Measurements from ENCODE around the gene ADAMTS17. TPM values are rescaled to one million over a fixed set of nuclear protein-coding genes. Genes with fewer than 3 reads are reported as not detected.
"Not testable (repeated sequence)": the region's sequence is repeated elsewhere in the genome, so short reads cannot be mapped to it uniquely, and the experiment has no call there.

ADAMTS17 gene
- total and polyA plus RNA-seq, 3 donors from 2014 or later, result 6.8 to 17.8 (median 12.4) TPM

DNA sequence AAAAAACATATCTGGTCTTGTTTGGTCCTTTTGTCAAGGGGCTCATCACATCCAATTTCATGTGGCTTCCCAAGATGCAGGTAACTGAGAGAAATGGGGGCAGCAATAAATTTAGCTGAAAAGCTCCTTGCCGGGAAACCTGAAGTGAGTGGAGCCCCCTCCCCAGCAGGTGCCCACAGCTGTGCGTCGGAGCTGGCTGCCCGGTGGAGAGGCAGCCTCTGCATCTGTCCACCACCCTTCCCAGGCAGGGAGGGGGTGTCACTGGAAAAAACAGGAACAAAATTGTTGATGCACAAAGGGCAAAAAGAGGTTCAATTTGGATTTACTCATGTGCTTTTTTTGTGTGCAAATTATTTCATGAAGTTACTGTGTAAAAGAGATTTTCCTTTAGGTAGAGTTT, 359.1 kb downstream of the ADAMTS17 start:
- TF ChIP-seq, protein P1, sequence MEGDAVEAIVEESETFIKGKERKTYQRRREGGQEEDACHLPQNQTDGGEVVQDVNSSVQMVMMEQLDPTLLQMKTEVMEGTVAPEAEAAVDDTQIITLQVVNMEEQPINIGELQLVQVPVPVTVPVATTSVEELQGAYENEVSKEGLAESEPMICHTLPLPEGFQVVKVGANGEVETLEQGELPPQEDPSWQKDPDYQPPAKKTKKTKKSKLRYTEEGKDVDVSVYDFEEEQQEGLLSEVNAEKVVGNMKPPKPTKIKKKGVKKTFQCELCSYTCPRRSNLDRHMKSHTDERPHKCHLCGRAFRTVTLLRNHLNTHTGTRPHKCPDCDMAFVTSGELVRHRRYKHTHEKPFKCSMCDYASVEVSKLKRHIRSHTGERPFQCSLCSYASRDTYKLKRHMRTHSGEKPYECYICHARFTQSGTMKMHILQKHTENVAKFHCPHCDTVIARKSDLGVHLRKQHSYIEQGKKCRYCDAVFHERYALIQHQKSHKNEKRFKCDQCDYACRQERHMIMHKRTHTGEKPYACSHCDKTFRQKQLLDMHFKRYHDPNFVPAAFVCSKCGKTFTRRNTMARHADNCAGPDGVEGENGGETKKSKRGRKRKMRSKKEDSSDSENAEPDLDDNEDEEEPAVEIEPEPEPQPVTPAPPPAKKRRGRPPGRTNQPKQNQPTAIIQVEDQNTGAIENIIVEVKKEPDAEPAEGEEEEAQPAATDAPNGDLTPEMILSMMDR (IDR thresholded peaks at IDR 0.05), result no peak
- Histone ChIP-seq H3K36me3 (ENCODE audit: low read depth, missing control alignments) (no peaks in the 10 kb centered on the region), H3K27ac (no peak overlapping the region), H3K4me1 (peaks cover 6% of the 10 kb centered on the region), H3K9me3 (no peaks in the 10 kb centered on the region), H3K27me3 (no peaks in the 10 kb centered on the region), H3K4me3 (no peak overlapping the region)
- WGBS, 2 donors, result 60 to 82% methylated on average over 4 of the region's 4 CpGs
- intact Hi-C loops (cut with DNase I; ENCODE audit: low total_unique reads), result no loop called here
- DNase-seq, result no peak

DNA sequence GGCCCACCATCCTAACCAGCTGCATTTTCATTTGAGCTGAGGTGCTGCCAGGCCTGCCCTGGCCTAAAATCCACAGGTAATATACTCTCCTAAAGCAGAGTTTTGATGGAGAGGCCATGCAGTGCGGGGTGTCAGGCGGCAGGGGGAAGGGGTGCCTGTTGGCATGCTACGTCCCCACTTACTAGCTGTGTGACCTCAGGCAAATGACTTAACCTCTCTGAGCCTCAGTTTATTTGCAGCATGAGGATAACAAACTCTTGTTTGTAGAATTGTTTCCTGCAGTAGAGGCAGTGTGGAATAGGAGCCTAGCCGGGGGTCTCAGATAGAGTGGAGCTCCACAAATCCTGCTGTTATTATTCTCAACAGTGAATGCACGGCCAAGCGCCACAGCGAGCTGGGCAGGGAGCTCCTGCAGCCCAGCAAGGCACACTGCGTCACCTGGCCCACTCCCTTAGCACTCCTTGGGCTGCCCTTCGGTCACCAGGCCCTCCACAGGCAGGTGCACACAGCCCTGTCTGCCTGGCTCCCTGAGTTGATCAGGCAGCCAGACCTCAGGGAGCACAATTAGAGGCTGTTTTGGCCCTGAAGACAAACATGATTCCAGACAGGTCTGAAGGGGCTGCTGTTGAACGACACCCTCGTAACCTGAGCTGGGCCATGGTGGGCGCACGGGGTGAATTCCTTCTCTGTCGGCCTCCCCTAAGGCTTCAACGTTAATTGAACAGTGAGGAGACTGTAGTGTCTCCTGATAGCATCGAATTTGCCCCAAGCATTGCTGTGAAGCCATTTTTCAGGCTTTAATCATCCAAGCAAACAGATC, 359.7 kb downstream of the ADAMTS17 start:
- no peak for DNase-seq
- intact Hi-C loops (cut with DNase I; ENCODE audit: low total_unique reads), result no loop called here
- Histone ChIP-seq H3K36me3 (ENCODE audit: low read depth, missing control alignments) (no peaks in the 10 kb centered on the region), H3K4me1 (peaks cover 6% of the 10 kb centered on the region), H3K4me3 (no peak overlapping the region), H3K9me3 (no peaks in the 10 kb centered on the region), H3K27me3 (no peaks in the 10 kb centered on the region), H3K27ac (no peak overlapping the region)
- TF ChIP-seq, protein P1 (IDR thresholded peaks at IDR 0.05), result no peak
- no peak for TF ChIP-seq POLR2A (IDR thresholded peaks at IDR 0.05)
- 88% methylated on average over 5 to 16 of the region's 16 CpGs for WGBS, 2 donors

DNA sequence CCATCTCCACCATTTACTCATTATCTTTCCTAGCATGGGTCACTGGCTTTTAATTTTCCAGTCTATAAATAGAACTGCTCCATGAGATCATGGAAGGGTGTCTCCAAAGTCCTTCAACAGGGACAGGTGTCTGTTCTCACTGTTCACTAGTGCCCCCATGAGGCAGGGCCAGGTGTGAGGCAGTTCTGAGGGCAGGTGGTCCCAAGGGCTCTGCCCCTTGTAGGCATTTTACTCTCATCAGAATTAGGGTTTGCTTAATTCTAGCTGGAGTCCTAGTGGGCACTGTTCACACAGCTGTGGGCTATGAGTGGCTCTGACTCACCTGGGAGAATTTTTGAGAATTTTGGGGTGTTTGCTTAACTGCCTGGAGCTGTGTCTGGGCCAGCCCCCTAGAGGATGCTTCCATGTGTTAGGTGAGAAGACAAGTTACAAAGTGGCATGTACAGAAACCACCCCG, 360.6 kb downstream of the ADAMTS17 start:
- DNase-seq, result no peak
- WGBS, 2 donors, result 89 to 93% methylated on average over 1 of the region's 1 CpG
- Histone ChIP-seq H3K27ac (no peak overlapping the region), H3K9me3 (no peaks in the 10 kb centered on the region), H3K27me3 (no peaks in the 10 kb centered on the region), H3K36me3 (ENCODE audit: low read depth, missing control alignments) (no peaks in the 10 kb centered on the region), H3K4me1 (peaks cover 6% of the 10 kb centered on the region), H3K4me3 (no peak overlapping the region)
- intact Hi-C loops (cut with DNase I; ENCODE audit: low total_unique reads), result no loop called here
- TF ChIP-seq POLR2A (IDR thresholded peaks at IDR 0.05), result no peak
- TF ChIP-seq, protein P1 (IDR thresholded peaks at IDR 0.05), result no peak

DNA sequence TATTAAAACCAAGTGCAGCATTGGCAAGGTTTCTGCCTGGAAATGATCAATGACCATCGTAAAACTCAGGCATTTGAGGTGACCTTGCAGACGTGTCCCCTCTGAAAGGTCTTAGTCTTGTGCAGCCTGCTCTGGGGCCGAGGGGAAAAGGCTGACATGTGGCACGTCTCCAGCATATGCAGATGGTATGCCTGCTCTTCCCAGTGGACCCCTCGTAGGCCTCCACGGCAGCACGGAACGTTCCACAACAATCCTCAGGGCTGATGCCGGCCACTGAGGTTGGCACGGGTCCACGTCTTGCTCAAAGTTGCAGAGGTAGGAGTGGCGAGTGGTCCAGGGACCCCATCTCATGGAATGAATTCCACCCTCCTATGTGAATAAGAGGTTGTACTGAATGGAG, 361.0 kb downstream of the ADAMTS17 start:
- peaks cover 6% of the 10 kb centered on the region for H3K4me1 ChIP-seq
- no peak for DNase-seq

DNA sequence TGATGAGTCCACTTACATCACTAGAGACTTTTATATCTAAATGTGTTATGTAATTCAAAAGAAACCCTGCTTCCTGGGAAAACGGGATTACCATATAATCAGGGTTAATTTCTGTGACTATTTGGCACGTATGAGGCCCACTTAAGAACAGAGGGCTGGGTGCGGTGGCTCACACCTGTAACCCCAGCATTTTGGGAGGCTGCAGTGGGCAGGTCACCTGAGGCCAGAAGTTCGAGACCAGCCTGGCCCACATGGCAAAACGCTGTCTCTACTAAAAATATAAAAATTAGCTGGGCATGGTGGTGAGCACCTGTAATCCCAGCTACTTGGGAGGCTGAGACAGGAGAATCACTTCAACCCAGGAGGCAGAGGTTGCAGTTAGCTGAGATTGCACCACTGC, 361.9 kb downstream of the ADAMTS17 start:
- H3K36me3 ChIP-seq (ENCODE audit: low read depth, missing control alignments); H3K4me3 ChIP-seq; H3K4me1 ChIP-seq; DNase-seq; H3K27ac ChIP-seq; H3K27me3 ChIP-seq; intact Hi-C loops (cut with DNase I; ENCODE audit: low total_unique reads); H3K9me3 ChIP-seq: not testable (repeated sequence)
- WGBS, 2 donors, result 95 to 98% methylated on average over 5 of the region's 5 CpGs

More for the DNA sequence above, 361.0 kb downstream of the ADAMTS17 start:
- Histone ChIP-seq H3K4me3 (no peak overlapping the region), H3K9me3 (no peaks in the 10 kb centered on the region), H3K27me3 (no peaks in the 10 kb centered on the region), H3K36me3 (ENCODE audit: low read depth, missing control alignments) (no peaks in the 10 kb centered on the region), H3K27ac (no peak overlapping the region)
- WGBS, 2 donors, result 52 to 62% methylated on average over 3 to 12 of the region's 12 CpGs
- intact Hi-C loops (cut with DNase I; ENCODE audit: low total_unique reads), result no loop called here
- no peak for TF ChIP-seq POLR2A (IDR thresholded peaks at IDR 0.05)
- TF ChIP-seq, protein P1 (IDR thresholded peaks at IDR 0.05), result no peak

All from testis (tissue), 3 donors.